CD4-positive, alpha-beta T cell treated with Interleukin-2 at 100 ng/mL for 4 hours (primary cell): ENCODE measurements around the gene SMARCB1.

ENCODE experiments used
- DNase-seq: peaks from one replicate; pipeline ENCODE4 v3.0.0-alpha.2; 2020; ENCODE audit warnings: low spot score

SMARCB1 gene

DNA sequence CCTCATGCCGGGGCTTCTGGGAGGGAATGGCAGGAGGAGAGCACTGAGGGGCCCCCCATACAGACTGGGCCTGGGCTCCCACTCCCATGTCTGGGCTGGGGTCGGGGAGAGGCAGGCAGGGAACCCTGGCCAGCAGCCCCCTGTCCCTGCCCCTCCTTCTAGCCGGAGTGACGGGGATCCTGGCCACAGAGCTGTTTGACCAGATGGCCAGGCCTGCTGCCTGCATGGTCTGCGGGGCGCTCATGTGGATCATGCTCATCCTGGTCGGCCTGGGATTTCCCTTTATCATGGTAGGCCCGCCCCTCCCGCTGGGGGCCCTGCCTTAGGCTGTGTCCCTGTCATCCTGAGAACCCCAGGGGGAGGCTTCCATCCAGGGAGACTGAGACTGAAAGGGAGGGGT lies 97.4 kb downstream of the SMARCB1 start:
- no peak for DNase-seq
